Keratinocyte (primary cell): ENCODE measurements around the gene FA2H.

ENCODE experiments used
- CTCF ChIP-seq, 3 experiments: IDR thresholded peaks in 1 of 3; conservative IDR thresholded peaks in 1 of 3; optimal IDR thresholded peaks in 1 of 3; 2 replicates in 2 of 3; 3 replicates in 1 of 3; pipeline versions ENCODE3 to v1.5.1; 2011; ENCODE audit warnings: low read length in 3 of 3, mild to moderate bottlenecking in 3 of 3, moderate library complexity in 2 of 3, control low read depth in 1 of 3, inconsistent platforms in 1 of 3; ENCODE audit not compliant: insufficient read depth in 2 of 3; ENCODE audit errors: extremely low read depth in 1 of 3
- EZH2 ChIP-seq: IDR thresholded peaks from one replicate; pipeline ENCODE4 v1.6.1; 2012; ENCODE audit warnings: inconsistent platforms, mild to moderate bottlenecking, low read length, moderate library complexity

GRCh38 chr16:74717367-74717766, 57.3 kb downstream of the FA2H start:
- TF ChIP-seq CTCF (optimal IDR thresholded peaks at IDR 0.05 in 1 of 3, IDR thresholded peaks at IDR 0.05 in 1 of 3, conservative IDR thresholded peaks at IDR 0.05 in 1 of 3; ENCODE audit: extremely low read depth in 1 of 3, insufficient read depth in 2 of 3, low read length in 3 of 3) = no peak
- no peak for TF ChIP-seq EZH2
